Right cardiac atrium (tissue), 5 donors: ENCODE results near the gene ZNF398. TPM values are rescaled to one million over a fixed set of nuclear protein-coding genes. Genes with fewer than 3 reads are reported as not detected.
A peak's percentile ranks its signal among the peaks of the same experiment; 100 is the strongest.

Source experiments
- ATAC-seq, 2 donors: fragments of 200-7000 bp; cut with Tn5 transposase; one replicate each; pipeline versions ENCODE4 v1.8.0 to v1.9.1; 2020; ENCODE audit warnings: moderate library complexity in 2 of 2, mild to moderate bottlenecking in 1 of 2
- DNase-seq, 3 donors: peaks; one replicate each; pipeline ENCODE4 v3.0.0-alpha.2; 2020
- H3K27ac ChIP-seq: one replicate; pipeline ENCODE4 v1.5.1; 2013; ENCODE audit warnings: mild to moderate bottlenecking, low read length, control low read depth, moderate library complexity
- H3K27me3 ChIP-seq: one replicate; pipeline ENCODE4 v1.6.1; 2013; ENCODE audit not compliant: control insufficient read depth, insufficient read depth
- H3K4me1 ChIP-seq: one replicate; pipeline ENCODE4 v1.6.1; 2013; ENCODE audit warnings: low read length; ENCODE audit not compliant: control insufficient read depth, insufficient read depth
- H3K4me3 ChIP-seq: one replicate; pipeline ENCODE4 v1.5.1; 2013; ENCODE audit warnings: low read length, control low read depth
- H3K9me3 ChIP-seq: one replicate; pipeline ENCODE4 v1.6.1; 2013; ENCODE audit warnings: low read length; ENCODE audit not compliant: control insufficient read depth
- WGBS: extraction: QIAGEN DNeasy Blood & Tissue Kit; methylation state at CpG from one replicate; pipeline ENCODE4 v1.1.7; 2013; 5-methylcytosine and 5-hydroxymethylcytosine counted together
- intact Hi-C, 4 donors: fragments of 100-400 bp; cut with DNase I; formaldehyde crosslinking; loops; one replicate each; pipeline versions ENCODE4 v1.11.0 to v1.14.0; 2022 to 2023
- polyA plus RNA-seq: library from polyadenylated mRNA; stranded (reverse); fragments of 200-250 nt; gene quantifications from one replicate; pipeline ENCODE4 v1.2.3, GENCODE V29; 2013
- total RNA-seq, 4 donors: library from RNA; stranded (reverse); fragmentation: NEBNext Ultra II Directional; extraction: Animal tissue kit (Norgen Biotek cat#: 25700); gene quantifications; one replicate each; pipeline ENCODE4 v1.2.1, GENCODE V29; 2021
- donor health status: healthy with polysubstance abuse.
- donor health status: DM: no; HTN: yes; CAD: no.
- donor health status: DM: no; HTN: no; CAD: no.
- donor health status: DM: no; HTN: yes; CAD: no; lungs with severe emphysema.
- donor health status: DM: yes; HTN: yes; CAD: no.

Gene ZNF398
- total and polyA plus RNA-seq, 5 donors, result 2.5 to 10.3 (median 7.8) TPM

- 22% methylated on average over 7 of the region's 7 CpGs for WGBS
- H3K9me3 ChIP-seq, result no peaks in the 10 kb centered on the region
- no peak for DNase-seq
- no peak for ATAC-seq
- intact Hi-C loops, result no loop called here
- H3K27me3 ChIP-seq, result no peaks in the 10 kb centered on the region
- H3K4me1 ChIP-seq, result peaks cover 4% of the 10 kb centered on the region
- peak overlapping the region; percentile 86 for H3K4me3 ChIP-seq
- no peak overlapping the region for H3K27ac ChIP-seq
Measured at GRCh38 chr7:149196705-149197171, 49.5 kb downstream of the ZNF398 start.

- no peaks in the 10 kb centered on the region for H3K9me3 ChIP-seq
- ATAC-seq (no peak), DNase-seq (no peak)
- WGBS, result 71% methylated on average over 4 of the region's 4 CpGs
- intact Hi-C loops, result no loop called here
- no peak overlapping the region for H3K4me3 ChIP-seq
- H3K27me3 ChIP-seq, result no peaks in the 10 kb centered on the region
- H3K4me1 ChIP-seq, result peaks cover 4% of the 10 kb centered on the region
- H3K27ac ChIP-seq, result no peak overlapping the region
Measured at GRCh38 chr7:149197675-149198074, 50.4 kb downstream of the ZNF398 start.

DNA sequence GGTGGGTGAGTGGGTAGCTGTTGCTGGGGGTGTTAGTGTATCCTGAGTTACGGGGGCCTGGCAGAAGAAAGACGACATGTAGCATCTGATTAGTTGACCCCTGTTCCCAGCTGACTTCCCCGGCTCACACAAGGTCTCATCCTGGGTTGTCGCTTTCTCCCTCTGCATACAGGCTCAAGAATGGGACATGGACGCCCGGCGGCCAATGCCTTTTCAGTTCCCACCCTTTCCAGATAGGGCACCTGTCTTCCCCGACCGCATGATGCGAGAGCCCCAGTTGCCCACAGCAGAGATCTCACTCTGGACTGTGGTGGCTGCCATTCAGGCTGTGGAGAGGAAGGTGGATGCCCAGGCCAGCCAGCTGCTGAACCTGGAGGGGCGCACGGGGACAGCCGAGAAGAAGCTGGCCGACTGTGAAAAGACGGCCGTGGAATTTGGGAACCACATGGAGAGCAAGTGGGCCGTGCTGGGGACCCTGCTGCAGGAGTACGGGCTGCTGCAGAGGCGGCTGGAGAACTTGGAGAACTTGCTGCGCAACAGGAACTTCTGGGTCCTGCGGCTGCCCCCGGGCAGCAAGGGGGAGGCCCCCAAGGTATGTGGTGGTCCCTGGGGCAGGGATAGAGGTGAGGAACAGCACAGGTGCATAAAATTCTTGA is 51.0 kb downstream of the ZNF398 start:
- Histone ChIP-seq H3K4me3 (no peak overlapping the region), H3K27me3 (no peaks in the 10 kb centered on the region), H3K9me3 (no peaks in the 10 kb centered on the region), H3K27ac (no peak overlapping the region), H3K4me1 (peaks cover 4% of the 10 kb centered on the region)
- intact Hi-C loops, result no loop called here
- DNase-seq (no peak), ATAC-seq (no peak)
- 90% methylated on average over 22 of the region's 22 CpGs for WGBS

GRCh38 chr7:149199234-149199995 is 52.2 kb downstream of the ZNF398 start:
- Histone ChIP-seq H3K4me3 (no peak overlapping the region), H3K9me3 (no peaks in the 10 kb centered on the region), H3K27me3 (no peaks in the 10 kb centered on the region), H3K4me1 (peaks cover 4% of the 10 kb centered on the region), H3K27ac (no peak overlapping the region)
- no peak for ATAC-seq
- 92% methylated on average over 6 of the region's 6 CpGs for WGBS
- DNase-seq, result no peak
- intact Hi-C loops, result no loop called here

GRCh38 chr7:149202831-149203231 is 55.6 kb downstream of the ZNF398 start:
- 87% methylated on average over 6 of the region's 6 CpGs for WGBS
- Histone ChIP-seq H3K27me3 (no peaks in the 10 kb centered on the region), H3K4me3 (no peak overlapping the region), H3K27ac (no peak overlapping the region), H3K9me3 (no peaks in the 10 kb centered on the region), H3K4me1 (no peaks in the 10 kb centered on the region)
- no peak for DNase-seq
- intact Hi-C loops, result no loop called here
- no peak for ATAC-seq

- DNase-seq, result no peak
- intact Hi-C loops, result no loop called here
Measured at GRCh38 chr7:149205690-149206381, 58.6 kb downstream of the ZNF398 start.

GRCh38 chr7:149207324-149208035 is 60.2 kb downstream of the ZNF398 start:
- 89% methylated on average over 35 of the region's 35 CpGs for WGBS
- peak; percentile 20 to 31 for ATAC-seq
- DNase-seq, result peak in 1 of 3 donors; percentile 50
- intact Hi-C loops, result no loop called here
- no peaks in the 10 kb centered on the region for H3K27me3 ChIP-seq
- no peak overlapping the region for H3K27ac ChIP-seq
- H3K4me3 ChIP-seq, result no peak overlapping the region
- no peaks in the 10 kb centered on the region for H3K4me1 ChIP-seq
- H3K9me3 ChIP-seq, result no peaks in the 10 kb centered on the region

More at GRCh38 chr7:149205690-149206381, 58.6 kb downstream of the ZNF398 start:
- no peak for ATAC-seq
- H3K27me3 ChIP-seq, result no peaks in the 10 kb centered on the region
- no peaks in the 10 kb centered on the region for H3K4me1 ChIP-seq
- H3K9me3 ChIP-seq, result no peaks in the 10 kb centered on the region
- H3K4me3 ChIP-seq, result no peak overlapping the region
- 69% methylated on average over 18 of the region's 18 CpGs for WGBS
- H3K27ac ChIP-seq, result no peak overlapping the region

DNA sequence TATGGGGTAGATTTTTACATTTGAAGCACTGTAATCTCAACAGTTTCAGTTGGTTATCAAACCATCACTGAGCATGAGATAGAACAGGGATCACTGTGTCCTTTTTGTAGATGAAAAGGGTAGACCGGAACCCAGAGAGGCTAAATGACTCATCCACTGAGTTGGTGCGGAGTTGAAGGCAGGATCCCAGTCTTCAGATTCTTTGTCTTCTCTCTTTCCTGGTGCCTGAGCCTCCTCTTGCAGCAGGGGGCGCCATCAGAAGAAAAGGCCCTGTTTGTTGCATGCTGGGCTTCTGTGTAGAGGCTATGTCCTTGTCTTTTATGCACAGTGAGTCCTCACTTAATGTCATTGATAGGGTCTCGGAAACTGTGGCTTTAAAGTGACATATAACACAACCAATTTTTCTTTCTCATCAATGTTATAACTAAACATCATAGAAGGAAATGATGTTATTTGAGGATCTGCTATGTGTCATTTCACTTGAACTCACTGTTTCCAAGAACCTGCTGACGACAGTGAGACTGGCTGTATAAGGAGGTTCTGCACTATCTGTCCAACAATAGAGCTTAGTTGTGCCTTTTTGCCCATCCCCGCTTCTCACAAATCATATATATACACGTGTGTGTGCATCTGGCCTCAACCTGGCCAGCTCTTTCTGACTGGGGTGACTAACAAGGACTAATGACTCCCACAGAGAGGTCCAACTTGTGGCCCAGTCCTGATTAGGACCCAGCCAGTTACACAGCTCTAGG is 62.4 kb downstream of the ZNF398 start:
- no peak overlapping the region for H3K27ac ChIP-seq
- no peaks in the 10 kb centered on the region for H3K4me1 ChIP-seq
- no peaks in the 10 kb centered on the region for H3K27me3 ChIP-seq
- peak in 1 of 3 donors; percentile 57 for DNase-seq
- ATAC-seq, result no peak
- H3K9me3 ChIP-seq, result no peaks in the 10 kb centered on the region
- intact Hi-C loops, result no loop called here
- WGBS, result 67% methylated on average over 7 of the region's 7 CpGs
- no peak overlapping the region for H3K4me3 ChIP-seq

DNA sequence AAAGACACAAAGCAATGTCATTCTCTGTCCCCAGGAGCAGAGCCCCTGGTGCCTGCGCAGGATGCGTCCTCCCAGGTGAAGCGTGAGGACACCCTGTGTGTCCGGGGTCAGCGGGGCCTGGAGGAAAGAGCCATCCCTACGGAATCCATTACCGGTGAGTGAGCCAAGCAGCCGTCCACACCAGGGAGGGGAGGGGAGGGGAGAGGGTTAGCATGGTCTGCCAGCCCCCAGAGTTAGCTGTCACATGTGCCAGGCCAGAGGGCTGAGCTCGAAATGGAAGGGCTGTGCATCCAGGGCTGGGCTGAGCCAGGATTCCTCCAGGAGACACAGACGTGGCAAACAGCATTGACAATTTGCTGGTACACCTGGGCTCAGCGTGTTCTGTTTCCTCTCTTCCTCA is 63.3 kb downstream of the ZNF398 start:
- no peak for ATAC-seq
- DNase-seq, result no peak
- intact Hi-C loops, result no loop called here
- no peaks in the 10 kb centered on the region for H3K9me3 ChIP-seq
- no peak overlapping the region for H3K27ac ChIP-seq
- H3K4me3 ChIP-seq, result no peak overlapping the region
- 79% methylated on average over 11 of the region's 11 CpGs for WGBS
- no peaks in the 10 kb centered on the region for H3K4me1 ChIP-seq
- H3K27me3 ChIP-seq, result no peaks in the 10 kb centered on the region

GRCh38 chr7:149214020-149214720 is 66.9 kb downstream of the ZNF398 start:
- intact Hi-C loops, result no loop called here
- Histone ChIP-seq H3K27me3 (no peaks in the 10 kb centered on the region), H3K9me3 (no peaks in the 10 kb centered on the region), H3K4me3 (no peak overlapping the region), H3K4me1 (no peaks in the 10 kb centered on the region), H3K27ac (no peak overlapping the region)
- 73% methylated on average over 7 of the region's 7 CpGs for WGBS
- ATAC-seq, result peak in 1 of 2 donors; percentile 9
- DNase-seq, result no peak
